Fibroblast of skin of right biceps (primary cell): Measurements from ENCODE around the gene NT5C1A.

Source experiments
- DNase-seq: peaks from one replicate; pipeline ENCODE4 v3.0.0-alpha.2; 2013

Gene NT5C1A

GRCh38 chr1:39657923-39658485 is 13.9 kb downstream of the NT5C1A start:
- peak; percentile 63 for DNase-seq

GRCh38 chr1:39657402-39657801 is 14.5 kb downstream of the NT5C1A start:
- peak; percentile 64 for DNase-seq

GRCh38 chr1:39656391-39656790 is 15.5 kb downstream of the NT5C1A start:
- no peak for DNase-seq

GRCh38 chr1:39655578-39656268 is 16.2 kb downstream of the NT5C1A start:
- DNase-seq, result no peak

GRCh38 chr1:39654291-39654690 is 17.6 kb downstream of the NT5C1A start:
- DNase-seq, result no peak

GRCh38 chr1:39653546-39654031 is 18.3 kb downstream of the NT5C1A start:
- DNase-seq, result peak; percentile 62

- no peak for DNase-seq
These were observed 19.4 kb downstream of the NT5C1A start for GRCh38 chr1:39652554-39652953.

GRCh38 chr1:39652105-39652504 is 19.8 kb downstream of the NT5C1A start:
- no peak for DNase-seq

GRCh38 chr1:39650431-39650830 is 21.5 kb downstream of the NT5C1A start:
- no peak for DNase-seq

- DNase-seq, result no peak
These were observed 22.2 kb downstream of the NT5C1A start for GRCh38 chr1:39649636-39650185.

- no peak for DNase-seq
These were observed 23.4 kb downstream of the NT5C1A start for GRCh38 chr1:39648496-39648895.

- DNase-seq, result no peak
These were observed 24.7 kb downstream of the NT5C1A start for GRCh38 chr1:39647247-39647646.

- peak; percentile 62 for DNase-seq
These were observed 25.4 kb downstream of the NT5C1A start for GRCh38 chr1:39646232-39647081.

- DNase-seq, result no peak
These were observed 26.4 kb downstream of the NT5C1A start for GRCh38 chr1:39645411-39646043.

GRCh38 chr1:39643705-39644104 is 28.2 kb downstream of the NT5C1A start:
- DNase-seq, result no peak

- DNase-seq, result peak; percentile 33
These were observed 29.1 kb downstream of the NT5C1A start for GRCh38 chr1:39642796-39643195.

- DNase-seq, result no peak
These were observed 31.0 kb downstream of the NT5C1A start for GRCh38 chr1:39640861-39641260.

- peak; percentile 24 for DNase-seq
These were observed 32.4 kb downstream of the NT5C1A start, which contains the start of gene HEYL for GRCh38 chr1:39639305-39640130. HEYL (minus strand) TSS chr1:39639643; CDS start chr1:39639625, 18 bp downstream.

- DNase-seq, result no peak
These were observed 33.0 kb downstream of the NT5C1A start for GRCh38 chr1:39638965-39639304.

GRCh38 chr1:39637361-39637760 is 34.5 kb downstream of the NT5C1A start:
- DNase-seq, result no peak

GRCh38 chr1:39635871-39636210 is 36.1 kb downstream of the NT5C1A start:
- no peak for DNase-seq

- no peak for DNase-seq
These were observed 36.6 kb downstream of the NT5C1A start for GRCh38 chr1:39635205-39635870.
